ENCODE measurements around the gene TGIF2. TPM values are rescaled to one million over a fixed set of nuclear protein-coding genes. Genes with fewer than 3 reads are reported as not detected.

The TGIF2 gene
- total and polyA plus RNA-seq, 2 of the 13 experiments (the other 11 are each of a cell fraction or from before 2014, with no cell fraction given) = 41.3 to 53.9 TPM

GRCh38 chr20:36633285-36633772 is 59.9 kb downstream of the TGIF2 start (continued):
- TF ChIP-seq KIAA2018 (CRISPR knock-in tag; IDR thresholded peaks at IDR 0.05; ENCODE audit: borderline replicate concordance) = no peak
- TF ChIP-seq KMT2B (CRISPR knock-in tag; IDR thresholded peaks at IDR 0.05) = no peak
- TF ChIP-seq GABPB1 (CRISPR knock-in tag; IDR thresholded peaks at IDR 0.05) = no peak; the same call in 1 of the 2 replicates
- TF ChIP-seq ZBTB10 (CRISPR knock-in tag; IDR thresholded peaks at IDR 0.05; ENCODE audit: borderline replicate concordance) = no peak
- no peak for TF ChIP-seq PRDM15 (CRISPR knock-in tag; IDR thresholded peaks at IDR 0.05)
- TF ChIP-seq MTF2 (CRISPR knock-in tag; IDR thresholded peaks at IDR 0.05; ENCODE audit: borderline replicate concordance) = no peak
- no peak for TF ChIP-seq ZNF788 (CRISPR knock-in tag; IDR thresholded peaks at IDR 0.05; ENCODE audit: borderline replicate concordance)
- no peak for TF ChIP-seq ZNF343 (CRISPR knock-in tag; IDR thresholded peaks at IDR 0.05)
- no peak for TF ChIP-seq ZNF775 (CRISPR knock-in tag; IDR thresholded peaks at IDR 0.05; ENCODE audit: borderline replicate concordance)
- no peak for TF ChIP-seq ZNF383 (CRISPR knock-in tag; IDR thresholded peaks at IDR 0.05; ENCODE audit: borderline replicate concordance)
- TF ChIP-seq ZNF557 (CRISPR knock-in tag; IDR thresholded peaks at IDR 0.05) = no peak
- no peak for TF ChIP-seq ZNF326 (CRISPR knock-in tag; IDR thresholded peaks at IDR 0.05; ENCODE audit: borderline replicate concordance)
- no peak for TF ChIP-seq ZNF282 (IDR thresholded peaks at IDR 0.05; ENCODE audit: partially characterized antibody)
- no peak for TF ChIP-seq ZNF296 (CRISPR knock-in tag; conservative IDR thresholded peaks at IDR 0.05)
- TF ChIP-seq SOX5 (CRISPR knock-in tag; IDR thresholded peaks at IDR 0.05; ENCODE audit: borderline replicate concordance) = no peak
- TF ChIP-seq ZNF678 (CRISPR knock-in tag; IDR thresholded peaks at IDR 0.05) = no peak
